Inferior parietal cortex (tissue), 1 donor: ENCODE measurements around the gene CCDC17.
"Not testable (repeated sequence)": the region's sequence is repeated elsewhere in the genome, so short reads cannot be mapped to it uniquely, and the experiment has no call there.

ENCODE experiments used
- DNase-seq: peaks from one replicate; pipeline ENCODE4 v3.0.0-alpha.2; 2016; ENCODE audit errors: extremely low spot score

CCDC17 gene

GRCh38 chr1:45621895-45622523, 1.8 kb downstream of the CCDC17 start:
- no peak for DNase-seq

GRCh38 chr1:45621501-45621836, 2.4 kb downstream of the CCDC17 start:
- DNase-seq, result no peak

- no peak for DNase-seq
Measured at GRCh38 chr1:45620588-45621500, 3.0 kb downstream of the CCDC17 start.

- no peak for DNase-seq
Measured at GRCh38 chr1:45619149-45619921, 4.5 kb downstream of the CCDC17 start.

- DNase-seq, result no peak
Measured at GRCh38 chr1:45617618-45618017, 6.2 kb downstream of the CCDC17 start.

- DNase-seq, result no peak
Measured at GRCh38 chr1:45615885-45616284, 8.0 kb downstream of the CCDC17 start.

GRCh38 chr1:45612941-45613579, 10.8 kb downstream of the CCDC17 start:
- no peak for DNase-seq

- no peak for DNase-seq
Measured at GRCh38 chr1:45610589-45611226, 13.1 kb downstream of the CCDC17 start.

GRCh38 chr1:45608175-45609156, 15.4 kb downstream of the CCDC17 start:
- no peak for DNase-seq

- no peak for DNase-seq
Measured at GRCh38 chr1:45607404-45608074, 16.3 kb downstream of the CCDC17 start.

- DNase-seq, result no peak
Measured at GRCh38 chr1:45604239-45604638, 19.6 kb downstream of the CCDC17 start.

- not testable (repeated sequence) for DNase-seq
Measured at GRCh38 chr1:45596765-45597164, 27.1 kb downstream of the CCDC17 start.

GRCh38 chr1:45594412-45594811, 29.4 kb downstream of the CCDC17 start:
- DNase-seq, result no peak

- DNase-seq, result no peak
Measured at GRCh38 chr1:45589861-45590260, 34.0 kb downstream of the CCDC17 start.

- DNase-seq, result no peak
Measured at GRCh38 chr1:45586769-45587168, 37.1 kb downstream of the CCDC17 start.

- no peak for DNase-seq
Measured at GRCh38 chr1:45585496-45586075, 38.3 kb downstream of the CCDC17 start.

GRCh38 chr1:45585110-45585426, 38.8 kb downstream of the CCDC17 start:
- DNase-seq, result no peak

- peak; percentile 79 for DNase-seq
Measured at GRCh38 chr1:45584351-45585109, 39.3 kb downstream of the CCDC17 start.
